ENCODE results near the gene PIM1.
"Not testable (repeated sequence)": the region's sequence is repeated elsewhere in the genome, so short reads cannot be mapped to it uniquely, and the experiment has no call there.

PIM1 gene

GRCh38 chr6:37169496-37170272 lies at the start of gene PIM1:
TSS of gene PIM1 (plus strand) at chr6:37170152. CDS start at chr6:37170576, 424 bp downstream.
- DNase-seq, result peak; percentile 100

- DNase-seq, result no peak
Measured at GRCh38 chr6:37121556-37121955, 48.4 kb upstream of the PIM1 start.

GRCh38 chr6:37122861-37123260 lies 47.1 kb upstream of the PIM1 start:
- no peak for DNase-seq

- DNase-seq, result no peak
Measured at GRCh38 chr6:37123957-37124729, 45.8 kb upstream of the PIM1 start.

GRCh38 chr6:37125774-37126492 lies 44.0 kb upstream of the PIM1 start:
- DNase-seq, result no peak

- DNase-seq, result no peak
Measured at GRCh38 chr6:37126493-37126958, 43.4 kb upstream of the PIM1 start.

GRCh38 chr6:37126961-37127616 lies 42.9 kb upstream of the PIM1 start:
- no peak for DNase-seq

GRCh38 chr6:37127961-37128862 lies 41.7 kb upstream of the PIM1 start:
- DNase-seq, result no peak

- DNase-seq, result not testable (repeated sequence)
Measured at GRCh38 chr6:37128863-37129443, 41.0 kb upstream of the PIM1 start.

GRCh38 chr6:37129566-37129965 lies 40.4 kb upstream of the PIM1 start:
- no peak for DNase-seq

- no peak for DNase-seq
Measured at GRCh38 chr6:37130704-37131103, 39.2 kb upstream of the PIM1 start.

- peak; percentile 72 for DNase-seq
Measured at GRCh38 chr6:37131104-37131959, 38.6 kb upstream of the PIM1 start.

- DNase-seq, result no peak
Measured at GRCh38 chr6:37131960-37132253, 38.0 kb upstream of the PIM1 start.

- DNase-seq, result no peak
Measured at GRCh38 chr6:37134036-37134395, 35.9 kb upstream of the PIM1 start.

GRCh38 chr6:37134396-37135191 lies 35.4 kb upstream of the PIM1 start:
- no peak for DNase-seq

- DNase-seq, result no peak
Measured at GRCh38 chr6:37135835-37136694, 33.9 kb upstream of the PIM1 start.

- DNase-seq, result no peak
Measured at GRCh38 chr6:37136821-37137200, 33.1 kb upstream of the PIM1 start.

GRCh38 chr6:37137201-37138090 lies 32.5 kb upstream of the PIM1 start:
- DNase-seq, result peak; percentile 78

Measured in right forelimb (tissue), 1 donor.